ENCODE results near the gene COIL. TPM values are rescaled to one million over a fixed set of nuclear protein-coding genes. Genes with fewer than 3 reads are reported as not detected.
A peak's percentile ranks its signal among the peaks of the same experiment; 100 is the strongest.
"Not testable (repeated sequence)": the region's sequence is repeated elsewhere in the genome, so short reads cannot be mapped to it uniquely, and the experiment has no call there.

The COIL gene
- total RNA-seq, 2 donors from 2014 or later: 22.6 to 26.1 TPM

GRCh38 chr17:56983366-56983765 lies 22.5 kb upstream of the COIL start:
- no peaks in the 10 kb centered on the region for H3K9me3 Mint-ChIP-seq
- H3K36me3 Mint-ChIP-seq: peaks cover 0 to 11% of the 10 kb centered on the region in 2 donors
- no peak overlapping the region for H3K27ac Mint-ChIP-seq
- no peak for ATAC-seq
- no peak for DNase-seq (ENCODE audit: low spot score in 2 of 2)

DNA sequence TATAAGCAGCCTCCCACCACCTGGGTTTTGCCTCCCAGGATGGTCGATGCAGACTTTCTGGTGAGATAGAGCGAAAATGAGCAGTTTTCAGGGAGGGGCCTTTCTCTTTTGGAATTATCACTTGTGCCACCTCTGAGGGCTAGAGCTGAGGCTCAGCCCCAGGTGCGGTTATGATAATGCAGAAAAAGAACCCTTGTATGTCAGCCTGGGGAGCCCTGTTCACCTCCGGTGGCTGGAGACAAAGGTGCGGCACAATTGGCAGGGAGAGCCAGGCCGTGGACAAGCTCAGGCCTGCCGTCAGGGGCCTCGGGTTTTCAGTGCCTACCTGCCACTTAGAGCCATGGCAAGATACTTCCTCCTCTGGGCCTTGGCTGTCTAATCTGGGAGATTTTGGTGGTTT lies 21.5 kb upstream of the COIL start:
- Mint-ChIP-seq H3K36me3 (peaks cover 0 to 2% of the 10 kb centered on the region in 2 donors), H3K9me3 (no peaks in the 10 kb centered on the region), H3K27ac (no peak overlapping the region)
- DNase-seq (ENCODE audit: low spot score in 2 of 2) (no peak), ATAC-seq (no peak)

GRCh38 chr17:56980526-56980925 lies 19.7 kb upstream of the COIL start:
- not testable (repeated sequence) for ATAC-seq; H3K9me3 Mint-ChIP-seq; H3K36me3 Mint-ChIP-seq; DNase-seq (ENCODE audit: low spot score in 2 of 2); H3K27ac Mint-ChIP-seq

DNA sequence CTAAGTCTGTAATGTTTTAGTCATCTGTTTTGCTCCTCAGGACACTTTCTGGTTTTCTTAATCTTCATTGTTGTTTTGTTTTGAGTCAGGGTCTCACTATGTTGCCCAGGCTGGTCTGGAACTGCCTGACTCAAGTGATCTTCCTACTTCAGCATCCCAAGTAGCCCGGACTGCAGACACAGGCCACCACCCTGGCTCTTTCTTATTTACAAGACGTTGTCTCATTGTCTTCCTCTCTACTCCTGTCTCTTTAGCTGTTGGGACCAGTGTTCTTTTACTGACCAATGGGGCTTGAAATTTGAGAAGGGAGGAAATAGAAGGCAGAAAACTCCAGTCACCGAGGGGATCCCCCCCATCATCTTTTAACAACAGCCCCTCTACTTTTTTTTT lies 18.2 kb upstream of the COIL start:
- DNase-seq (ENCODE audit: low spot score in 2 of 2) (no peak), ATAC-seq (peak; percentile 17 to 32)
- Mint-ChIP-seq H3K27ac (peak overlapping the region in 1 of 2 donors; percentile 93), H3K36me3 (no peaks in the 10 kb centered on the region), H3K9me3 (no peaks in the 10 kb centered on the region)

DNA sequence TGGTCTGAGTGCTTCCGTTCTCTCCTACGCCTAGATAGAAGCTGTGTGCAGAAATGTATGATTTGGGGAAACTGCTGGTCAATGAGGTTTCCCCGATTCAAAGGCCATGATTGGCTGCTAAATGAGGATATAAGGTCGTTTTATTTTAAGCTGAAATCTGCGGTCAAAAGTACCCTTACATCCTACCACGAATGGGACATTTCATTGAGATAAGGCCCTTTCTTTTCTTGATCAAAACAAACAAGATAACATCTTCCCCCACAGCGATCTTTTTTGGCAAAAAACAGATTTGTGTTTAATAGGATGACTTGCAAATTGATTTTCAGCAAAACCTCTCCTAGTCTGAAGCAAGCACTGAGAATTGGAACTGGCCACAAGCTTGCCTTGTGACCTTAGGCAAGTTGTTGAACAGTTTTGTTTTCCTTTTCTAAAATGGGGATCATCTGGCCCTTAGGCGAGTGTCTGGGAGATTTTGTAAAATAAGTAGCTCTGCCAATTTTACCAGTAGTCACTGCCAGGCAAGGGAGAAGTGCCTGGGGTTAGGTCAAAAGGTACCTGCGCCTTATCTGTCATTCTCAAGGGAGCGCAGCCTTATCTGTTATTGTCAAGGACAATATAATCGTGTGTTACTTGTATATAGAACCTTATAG lies 17.7 kb upstream of the COIL start:
- peak overlapping the region; percentile 76 to 93 for H3K27ac Mint-ChIP-seq
- H3K36me3 Mint-ChIP-seq: no peaks in the 10 kb centered on the region
- DNase-seq (ENCODE audit: low spot score in 2 of 2) (no peak), ATAC-seq (peak in 1 of 2 donors; percentile 46)
- H3K9me3 Mint-ChIP-seq: no peaks in the 10 kb centered on the region

GRCh38 chr17:56977673-56978395 lies 17.0 kb upstream of the COIL start, which contains the start of gene SCPEP1:
SCPEP1 (plus strand) TSS chr17:56978131; CDS start chr17:56978160, 29 bp downstream.
- peak; percentile 96 to 98 for ATAC-seq
- H3K9me3 Mint-ChIP-seq: no peaks in the 10 kb centered on the region
- peak within 1 kb of the TSS; percentile 76 to 93 for H3K27ac Mint-ChIP-seq
- peak; percentile 79 to 86 for DNase-seq (ENCODE audit: low spot score in 2 of 2)
- H3K36me3 Mint-ChIP-seq: no peaks in the 10 kb centered on the region

GRCh38 chr17:56976941-56977608 lies 16.2 kb upstream of the COIL start:
- Mint-ChIP-seq H3K36me3 (no peaks in the 10 kb centered on the region), H3K27ac (peak overlapping the region in 1 of 2 donors; percentile 93), H3K9me3 (no peaks in the 10 kb centered on the region)
- DNase-seq (ENCODE audit: low spot score in 2 of 2) (no peak), ATAC-seq (no peak)

GRCh38 chr17:56975656-56976055 lies 14.8 kb upstream of the COIL start:
- no peaks in the 10 kb centered on the region for H3K36me3 Mint-ChIP-seq
- H3K27ac Mint-ChIP-seq: no peak overlapping the region
- H3K9me3 Mint-ChIP-seq: no peaks in the 10 kb centered on the region

DNA sequence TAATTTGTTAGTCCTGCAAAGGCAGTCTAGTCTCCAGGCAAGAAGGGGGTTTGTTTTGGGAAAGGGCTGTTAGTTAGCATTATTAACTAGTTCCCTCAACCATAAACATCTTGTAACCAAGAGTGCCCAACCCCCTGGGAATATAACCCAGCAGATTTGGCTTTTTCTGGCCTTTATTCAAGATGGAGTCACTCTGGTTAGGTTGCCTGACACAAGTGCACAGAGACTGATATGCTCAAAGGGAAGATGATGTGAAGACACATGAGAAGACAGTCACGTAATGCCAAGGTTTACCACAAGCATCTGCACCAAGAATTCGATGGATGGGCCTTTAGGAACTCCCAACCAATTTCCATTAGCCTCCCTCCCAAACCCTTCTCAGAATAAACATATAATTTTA lies 13.2 kb upstream of the COIL start:
- no peak for ATAC-seq
- Mint-ChIP-seq H3K27ac (no peak overlapping the region), H3K36me3 (no peaks in the 10 kb centered on the region), H3K9me3 (no peaks in the 10 kb centered on the region)
- no peak for DNase-seq (ENCODE audit: low spot score in 2 of 2)

More at GRCh38 chr17:56975656-56976055, 14.8 kb upstream of the COIL start:
- DNase-seq (ENCODE audit: low spot score in 2 of 2): no peak
- ATAC-seq: no peak

DNA sequence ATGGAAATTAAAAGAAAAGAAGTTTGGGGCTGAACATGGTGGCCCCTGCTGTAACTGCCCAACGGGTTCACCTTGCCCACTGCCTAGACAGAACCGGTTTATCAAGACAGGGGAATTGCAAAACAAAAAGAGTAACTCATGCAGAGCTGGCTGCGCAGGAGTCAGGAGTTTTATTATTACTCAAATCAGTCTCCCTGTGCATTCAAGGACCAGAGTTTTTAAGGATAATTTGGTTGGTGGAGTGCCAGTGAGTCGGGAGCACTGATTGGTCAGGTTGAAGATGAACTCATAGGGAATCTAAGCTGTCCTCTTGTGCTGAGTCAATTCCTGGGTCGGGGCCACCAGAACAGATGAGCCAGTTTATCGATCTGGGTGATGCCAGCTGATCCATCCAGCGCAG lies 12.7 kb upstream of the COIL start:
- DNase-seq (ENCODE audit: low spot score in 2 of 2): no peak
- no peak for ATAC-seq
- H3K27ac Mint-ChIP-seq: no peak overlapping the region
- no peaks in the 10 kb centered on the region for H3K9me3 Mint-ChIP-seq
- no peaks in the 10 kb centered on the region for H3K36me3 Mint-ChIP-seq

- no peak for DNase-seq (ENCODE audit: low spot score in 2 of 2)
- no peak for ATAC-seq
- H3K36me3 Mint-ChIP-seq: no peaks in the 10 kb centered on the region
These were observed 11.4 kb upstream of the COIL start for GRCh38 chr17:56972111-56972730.

GRCh38 chr17:56970974-56971373 lies 10.1 kb upstream of the COIL start:
- DNase-seq (ENCODE audit: low spot score in 2 of 2) (no peak), ATAC-seq (no peak)
- Mint-ChIP-seq H3K9me3 (no peaks in the 10 kb centered on the region), H3K36me3 (no peaks in the 10 kb centered on the region), H3K27ac (no peak overlapping the region)

More at GRCh38 chr17:56972111-56972730, 11.4 kb upstream of the COIL start:
- Mint-ChIP-seq H3K27ac (no peak overlapping the region), H3K9me3 (no peaks in the 10 kb centered on the region)

DNA sequence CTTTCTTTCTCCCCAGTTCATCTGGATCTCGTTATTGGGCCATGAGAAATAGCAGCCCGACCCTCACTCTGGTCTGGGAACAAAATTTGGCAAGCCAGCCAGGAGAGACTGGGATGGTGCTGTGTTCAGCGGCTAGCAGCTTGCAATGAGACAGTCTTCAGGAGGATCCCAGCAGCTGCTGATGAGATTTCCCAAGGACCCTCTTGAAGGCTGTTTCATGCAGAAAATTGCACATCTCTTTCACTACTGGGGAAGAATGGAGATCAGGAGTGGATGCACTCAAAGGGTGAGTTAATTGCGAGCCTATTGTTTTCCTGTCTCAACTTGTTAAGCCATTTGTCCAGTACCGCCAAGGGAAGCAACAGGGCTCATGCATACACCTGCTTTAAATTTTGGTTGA lies 5.5 kb upstream of the COIL start:
- ATAC-seq (no peak), DNase-seq (ENCODE audit: low spot score in 2 of 2) (no peak)
- H3K9me3 Mint-ChIP-seq: no peaks in the 10 kb centered on the region
- no peaks in the 10 kb centered on the region for H3K36me3 Mint-ChIP-seq
- no peak overlapping the region for H3K27ac Mint-ChIP-seq

DNA sequence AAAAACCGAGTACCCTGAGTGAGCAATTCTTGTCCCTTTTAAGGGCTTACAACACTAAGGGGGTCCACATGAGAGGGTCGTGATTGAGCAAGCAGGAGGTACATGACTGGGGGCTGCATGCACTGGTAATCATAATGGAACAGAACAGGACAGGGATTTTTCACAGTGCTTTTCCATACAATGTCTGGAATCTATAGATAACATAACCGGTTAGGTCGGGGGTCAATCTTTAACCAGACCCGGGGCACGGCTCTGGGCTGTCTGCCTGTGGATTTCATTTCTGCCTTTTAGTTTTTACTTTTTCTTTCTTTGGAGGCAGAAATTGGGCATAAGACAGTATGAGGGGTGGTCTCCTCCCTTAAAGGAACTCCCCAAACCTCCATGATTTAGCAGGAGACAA lies 4.8 kb upstream of the COIL start:
- not testable (repeated sequence) for H3K9me3 Mint-ChIP-seq; ATAC-seq; H3K36me3 Mint-ChIP-seq; DNase-seq (ENCODE audit: low spot score in 2 of 2); H3K27ac Mint-ChIP-seq

GRCh38 chr17:56965241-56965640 lies 4.4 kb upstream of the COIL start:
- H3K36me3 Mint-ChIP-seq; H3K27ac Mint-ChIP-seq; ATAC-seq; H3K9me3 Mint-ChIP-seq; DNase-seq (ENCODE audit: low spot score in 2 of 2): not testable (repeated sequence)

DNA sequence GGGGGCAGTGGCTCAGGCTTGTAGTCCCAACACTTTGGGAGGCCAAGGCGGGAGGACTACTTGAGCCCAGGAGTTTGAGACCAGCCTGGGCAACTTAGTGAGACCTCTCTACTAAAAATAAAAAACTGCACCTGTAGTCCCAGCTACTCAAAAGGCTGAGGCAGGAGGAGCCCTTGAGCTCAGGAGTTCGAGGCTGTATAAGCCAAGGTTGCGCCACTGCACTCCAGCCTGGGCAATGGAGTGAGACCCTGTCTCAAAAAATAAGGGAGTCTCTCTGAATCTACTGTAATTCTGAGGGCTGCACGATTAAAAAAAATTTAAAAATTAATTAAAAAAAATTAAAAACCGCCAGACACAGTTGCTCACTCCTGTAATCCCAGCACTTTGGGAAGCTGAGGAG lies 3.9 kb downstream of the COIL start:
- Mint-ChIP-seq H3K9me3 (no peaks in the 10 kb centered on the region), H3K27ac (no peak overlapping the region), H3K36me3 (peaks cover 0 to 5% of the 10 kb centered on the region in 2 donors)
- DNase-seq (ENCODE audit: low spot score in 2 of 2) (no peak), ATAC-seq (no peak)

DNA sequence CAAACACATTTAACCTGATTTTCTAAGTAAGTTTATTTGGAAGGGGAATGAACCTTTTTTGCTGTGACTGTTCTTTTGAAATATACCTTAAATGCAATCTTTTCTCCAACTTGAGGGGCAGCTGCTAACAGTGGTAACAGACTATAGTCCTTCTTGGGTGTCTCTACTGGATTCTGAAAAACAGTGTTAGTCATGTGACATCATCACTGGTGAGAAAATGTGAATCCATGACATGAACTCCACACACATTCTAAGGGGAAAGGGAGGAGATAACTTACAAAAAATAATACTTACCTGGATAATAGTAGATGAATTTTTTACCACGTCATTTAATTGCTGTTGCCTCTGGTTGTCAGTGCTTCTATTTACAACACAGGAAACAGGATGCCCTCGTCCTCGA lies 11.3 kb downstream of the COIL start:
- peaks cover 5 to 6% of the 10 kb centered on the region in 2 donors for H3K36me3 Mint-ChIP-seq
- no peak overlapping the region for H3K27ac Mint-ChIP-seq
- DNase-seq (ENCODE audit: low spot score in 2 of 2) (no peak), ATAC-seq (no peak)
- H3K9me3 Mint-ChIP-seq: no peaks in the 10 kb centered on the region
